Hematopoietic multipotent progenitor cell treated with erythropoietin and hydrocortisone succinate and interleukin-3 and kit ligand, for 17 days (in vitro differentiated cells): ENCODE results near the gene SLC50A1.
A peak's percentile ranks its signal among the peaks of the same experiment; 100 is the strongest.

ENCODE experiments used
- DNase-seq: peaks from one replicate; pipeline ENCODE4 v3.0.0-alpha.2; 2015; ENCODE audit warnings: low spot score

The SLC50A1 gene

DNA sequence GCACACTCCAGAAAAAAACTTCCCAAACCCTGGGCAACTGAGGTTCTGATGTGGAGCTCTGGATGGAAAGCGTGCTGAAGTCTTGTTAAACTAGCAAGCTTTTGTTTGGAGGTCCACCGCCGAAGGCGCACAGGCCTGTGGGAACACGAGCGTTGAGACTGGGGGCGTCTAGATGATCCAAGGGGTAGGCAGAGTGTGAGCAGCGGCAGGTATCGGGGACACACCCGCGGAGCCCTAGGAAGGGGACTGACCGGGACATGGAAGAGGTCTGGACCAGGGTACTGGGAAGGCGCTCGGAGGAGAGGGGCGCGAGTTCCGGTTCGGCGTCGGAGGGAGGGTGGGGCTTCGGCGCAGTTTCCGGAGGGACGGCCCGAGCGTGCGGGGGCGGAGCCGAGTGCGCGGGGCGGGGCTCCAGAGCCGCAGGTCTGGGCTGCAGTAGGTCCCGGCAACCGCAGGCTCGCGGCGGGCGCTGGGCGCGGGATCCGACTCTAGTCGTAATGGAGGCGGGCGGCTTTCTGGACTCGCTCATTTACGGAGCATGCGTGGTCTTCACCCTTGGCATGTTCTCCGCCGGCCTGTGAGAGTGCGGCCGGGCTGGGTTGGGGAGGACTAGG is at the start of gene SLC50A1:
Gene SLC50A1, plus strand, starts transcription at position 438 of the 614 bp plus-strand sequence. Its CDS starts 60 bp downstream, at position 498.
- peak; percentile 91 for DNase-seq

GRCh38 chr1:155086128-155086741 is 49.4 kb upstream of the SLC50A1 start:
- DNase-seq: peak; percentile 78

DNA sequence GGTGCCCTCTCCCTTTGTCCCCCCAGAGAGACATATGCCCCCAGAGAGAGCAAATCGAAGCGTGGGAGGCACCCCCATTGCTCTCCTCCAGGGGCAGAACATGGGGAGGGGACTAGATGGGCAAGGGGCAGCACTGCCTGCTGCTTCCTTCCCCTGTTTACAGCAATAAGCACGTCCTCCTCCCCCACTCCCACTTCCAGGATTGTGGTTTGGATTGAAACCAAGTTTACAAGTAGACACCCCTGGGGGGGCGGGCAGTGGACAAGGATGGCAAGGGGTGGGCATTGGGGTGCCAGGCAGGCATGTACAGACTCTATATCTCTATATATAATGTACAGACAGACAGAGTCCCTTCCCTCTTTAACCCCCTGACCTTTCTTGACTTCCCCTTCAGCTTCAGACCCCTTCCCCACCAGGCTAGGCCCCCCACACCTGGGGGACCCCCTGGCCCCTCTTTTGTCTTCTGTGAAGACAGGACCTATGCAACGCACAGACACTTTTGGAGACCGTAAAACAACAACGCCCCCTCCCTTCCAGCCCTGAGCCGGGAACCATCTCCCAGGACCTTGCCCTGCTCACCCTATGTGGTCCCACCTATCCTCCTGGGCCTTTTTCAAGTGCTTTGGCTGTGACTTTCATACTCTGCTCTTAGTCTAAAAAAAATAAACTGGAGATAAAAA is 48.7 kb upstream of the SLC50A1 start:
- no peak for DNase-seq

DNA sequence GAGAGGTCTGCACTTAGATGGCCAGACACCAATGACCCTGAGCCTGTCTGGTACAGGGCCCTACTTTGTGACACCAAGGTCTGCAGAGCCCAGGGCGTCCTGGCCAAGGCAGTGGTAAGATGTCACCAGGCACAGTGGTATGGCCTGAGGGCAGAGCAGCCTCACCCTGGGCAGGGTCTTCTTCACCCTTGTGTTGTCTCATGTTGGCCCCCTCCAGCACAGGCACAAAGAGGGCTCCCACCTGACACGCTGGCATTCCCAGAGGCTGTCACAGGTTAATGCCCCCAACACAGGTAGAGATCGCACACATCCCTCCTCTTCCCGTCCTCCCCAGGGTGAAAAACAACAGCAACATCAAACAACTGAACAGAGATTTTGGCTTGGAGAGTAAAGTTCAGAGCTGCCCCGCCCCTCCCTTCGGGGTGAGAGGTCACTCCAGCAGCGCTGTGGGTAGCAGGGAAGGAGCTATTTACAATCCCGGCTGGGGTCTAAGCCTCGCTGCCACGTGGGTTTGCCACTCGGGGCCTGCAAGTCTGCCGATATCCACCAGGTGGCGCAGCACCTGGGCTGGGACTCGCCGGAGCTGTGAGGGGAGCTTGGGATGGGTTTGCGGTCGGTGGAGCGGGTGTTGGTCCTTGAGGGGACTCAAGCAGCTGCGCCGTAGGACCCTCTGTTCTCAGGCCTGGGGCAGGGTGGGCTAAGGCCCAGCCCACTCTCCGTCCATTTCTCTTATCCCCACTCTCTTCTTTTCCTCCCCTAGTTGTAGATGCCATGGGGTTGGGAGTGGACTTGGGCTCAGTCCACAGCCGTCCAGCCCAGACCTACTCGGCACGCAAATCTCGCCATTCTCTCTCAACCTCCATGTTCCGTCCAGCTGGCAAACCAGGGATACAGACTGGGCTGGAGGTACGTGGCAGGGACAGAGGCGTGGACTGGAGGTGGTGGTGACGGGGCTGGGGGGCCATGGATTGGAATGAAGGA is 44.3 kb upstream of the SLC50A1 start:
- DNase-seq: peak; percentile 82

- DNase-seq: no peak
Observed at GRCh38 chr1:155092131-155092530, 43.5 kb upstream of the SLC50A1 start.

- no peak for DNase-seq
Observed at GRCh38 chr1:155092641-155093040, 43.0 kb upstream of the SLC50A1 start.

GRCh38 chr1:155093911-155094621 is 41.6 kb upstream of the SLC50A1 start:
- peak; percentile 46 for DNase-seq

DNA sequence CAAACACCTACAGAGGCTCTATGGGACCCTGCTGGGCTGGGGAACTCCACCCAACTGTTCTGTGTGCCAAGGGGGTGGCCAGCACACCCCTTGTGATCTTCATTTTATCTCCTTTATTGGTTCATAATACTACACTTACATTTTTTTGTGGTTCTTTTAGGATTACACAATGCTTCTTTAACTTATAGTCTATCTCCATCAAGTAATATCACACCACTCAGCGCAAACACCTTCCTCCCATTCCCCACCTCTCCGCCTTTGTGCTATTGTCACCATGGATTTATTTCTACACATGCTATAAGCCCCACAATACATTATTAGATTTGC is 41.1 kb upstream of the SLC50A1 start:
- no peak for DNase-seq

DNA sequence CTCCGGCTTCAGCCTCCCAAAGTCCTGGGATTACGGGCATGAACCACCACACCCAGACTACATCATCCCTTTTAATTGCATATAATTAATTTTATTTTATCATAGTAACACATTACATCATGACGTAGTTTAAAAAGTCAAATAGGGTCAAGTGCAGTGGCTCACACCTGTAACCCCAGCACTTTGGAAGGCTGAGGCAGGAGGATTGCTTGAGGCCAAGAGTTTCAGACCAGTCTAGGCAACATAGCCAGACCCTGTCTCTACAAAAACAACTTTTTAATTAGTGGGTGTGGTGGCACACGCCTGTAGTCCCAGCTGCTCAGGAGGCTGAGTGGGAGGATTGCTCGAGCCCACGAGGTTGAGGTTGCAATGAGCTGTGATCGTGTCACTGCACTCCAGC is 36.3 kb upstream of the SLC50A1 start:
- no peak for DNase-seq

GRCh38 chr1:155103325-155103724 is 32.3 kb upstream of the SLC50A1 start:
- no peak for DNase-seq

DNA sequence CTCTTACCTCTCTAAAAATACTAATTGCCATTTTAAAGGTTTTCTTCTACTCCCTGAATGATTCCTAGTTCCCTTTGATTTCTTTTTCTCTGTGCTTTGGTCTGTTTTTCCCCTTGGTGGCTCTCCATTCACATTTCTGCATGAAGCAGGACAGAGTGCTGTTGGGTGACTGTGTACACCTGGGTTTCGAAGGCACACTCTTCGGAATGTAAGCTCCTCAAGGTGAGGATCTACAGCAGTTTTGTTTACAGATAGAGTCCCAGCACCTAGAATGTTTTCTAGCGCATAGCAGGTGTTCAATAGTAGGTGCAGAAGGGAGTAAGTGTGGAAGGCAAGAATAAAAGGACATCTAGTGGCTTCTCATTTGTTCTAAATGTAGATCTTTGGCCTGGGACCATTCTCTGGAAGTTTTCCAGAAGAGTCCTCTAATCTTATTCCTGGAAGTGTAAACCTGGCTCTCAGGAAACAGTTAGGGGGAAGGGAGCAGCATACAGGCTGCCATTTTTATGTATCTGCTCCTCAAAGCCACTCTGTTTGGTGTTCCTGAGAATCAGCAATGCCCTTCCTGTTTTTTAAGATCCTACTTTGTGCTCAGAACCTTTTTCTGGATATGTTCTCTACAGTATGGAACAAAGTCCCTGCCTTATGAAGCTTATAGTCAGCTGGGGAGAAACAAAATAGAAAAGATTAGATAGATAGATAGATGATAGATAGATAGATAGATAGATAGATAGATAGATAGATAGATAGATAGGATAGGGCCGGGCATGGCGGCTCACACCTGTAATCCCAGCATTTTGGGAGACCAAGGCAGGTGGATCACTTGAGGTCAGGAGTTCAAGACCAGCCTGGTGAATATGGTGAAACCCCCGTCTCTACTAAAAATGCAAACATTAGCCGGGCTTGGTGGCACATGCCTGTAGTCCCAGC is 30.8 kb upstream of the SLC50A1 start:
- no peak for DNase-seq

GRCh38 chr1:155105604-155106011 is 30.0 kb upstream of the SLC50A1 start:
- DNase-seq: no peak

DNA sequence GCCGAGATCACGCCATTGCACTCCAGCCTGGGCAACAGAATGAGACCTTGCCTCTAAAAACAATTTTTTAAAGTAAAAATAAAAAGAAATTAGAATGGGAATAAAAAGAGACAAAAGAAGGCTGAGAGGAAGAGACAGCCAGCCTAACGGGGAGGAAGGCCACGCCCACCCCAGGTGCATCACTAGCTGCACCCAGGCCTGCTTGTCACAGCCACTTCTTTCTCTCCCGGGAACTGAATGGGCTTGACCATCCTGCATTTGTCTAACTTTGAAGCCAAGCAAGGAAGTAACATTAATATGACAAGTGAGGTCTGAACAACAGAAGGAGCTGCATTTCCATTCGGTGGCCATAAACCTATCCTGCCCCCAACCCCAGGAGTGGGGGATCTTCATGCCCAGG is 28.8 kb upstream of the SLC50A1 start:
- DNase-seq: no peak

DNA sequence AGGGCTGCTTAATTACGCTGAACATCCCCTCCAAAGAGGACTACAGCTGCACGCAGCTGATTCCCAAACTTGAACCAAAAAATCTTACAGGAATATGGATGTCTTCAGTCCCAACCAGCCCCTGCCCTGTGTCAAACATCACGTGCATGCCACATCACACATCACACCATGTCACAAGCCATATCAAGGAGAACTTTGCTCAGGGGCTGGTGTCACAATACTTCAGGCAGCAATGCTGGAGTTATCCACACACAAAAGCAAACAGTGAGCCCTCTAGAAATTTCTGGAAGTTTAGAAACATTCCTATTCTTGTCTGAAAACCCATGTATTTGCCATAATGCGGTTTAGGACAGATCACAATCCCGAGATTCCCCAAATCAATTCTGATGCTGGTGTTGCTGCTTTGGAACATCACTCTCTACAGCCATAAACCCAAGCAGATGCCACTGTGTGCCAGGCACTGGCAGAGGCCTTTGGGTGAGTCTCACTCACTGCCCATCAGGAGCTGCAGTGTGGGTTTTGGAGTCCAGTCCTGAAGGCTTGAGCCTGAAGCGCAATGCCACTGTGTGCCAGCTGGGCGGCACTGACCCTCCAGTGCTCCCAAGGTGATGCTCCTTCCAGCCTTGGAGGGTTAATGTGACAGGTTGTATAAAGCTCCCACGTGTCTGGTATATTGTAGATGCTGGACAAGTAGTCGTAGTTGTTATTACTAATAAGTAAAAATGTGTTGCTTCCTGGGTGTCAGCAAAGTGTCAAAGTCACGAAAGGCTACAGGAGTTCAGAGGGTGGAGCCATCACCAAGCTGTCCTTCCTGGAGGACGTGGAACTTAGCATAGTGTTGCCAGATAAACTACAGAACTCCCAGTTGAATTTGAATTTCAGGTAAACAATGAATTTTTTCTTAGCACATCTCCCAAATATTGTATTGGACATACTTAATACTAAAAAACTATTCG is 28.1 kb upstream of the SLC50A1 start:
- DNase-seq: no peak

DNA sequence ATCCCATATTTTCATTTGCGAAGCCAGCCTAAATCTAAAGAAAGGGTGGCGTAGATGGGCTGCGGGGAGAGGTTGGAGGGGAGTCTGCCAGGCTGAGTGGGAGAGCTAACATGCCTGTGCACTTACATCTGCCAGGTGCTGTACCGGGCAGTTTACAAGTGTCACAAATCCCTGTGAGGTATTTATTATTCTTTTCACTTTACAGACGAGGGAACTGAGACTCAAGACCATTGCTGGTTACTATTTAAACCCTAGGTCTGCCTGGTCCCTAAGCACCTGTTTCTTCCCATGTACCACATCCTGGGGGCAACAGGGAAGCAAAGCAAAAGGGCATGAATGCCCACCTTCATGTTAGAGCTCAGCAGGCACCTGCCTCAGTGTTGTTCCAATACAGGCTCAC is 27.4 kb upstream of the SLC50A1 start:
- no peak for DNase-seq

DNA sequence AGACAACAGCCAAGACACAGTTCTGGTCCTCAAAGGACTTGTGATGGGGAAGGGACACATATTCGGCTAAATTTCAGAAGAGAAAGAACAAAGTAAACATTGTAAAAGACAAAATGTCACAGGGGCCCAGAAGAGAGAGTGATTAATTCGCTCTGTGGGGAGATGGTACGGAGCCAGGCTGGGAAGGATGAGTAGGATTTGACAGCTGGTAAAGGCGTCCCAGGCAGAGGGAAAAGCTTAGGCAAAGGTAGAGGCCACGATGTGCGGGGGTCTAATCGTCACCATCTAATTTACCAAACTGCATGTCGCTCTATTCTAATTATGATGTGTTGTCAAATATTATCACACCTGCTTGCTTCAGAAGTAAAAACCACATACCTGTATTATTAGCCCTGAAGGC is 25.3 kb upstream of the SLC50A1 start:
- DNase-seq: no peak

DNA sequence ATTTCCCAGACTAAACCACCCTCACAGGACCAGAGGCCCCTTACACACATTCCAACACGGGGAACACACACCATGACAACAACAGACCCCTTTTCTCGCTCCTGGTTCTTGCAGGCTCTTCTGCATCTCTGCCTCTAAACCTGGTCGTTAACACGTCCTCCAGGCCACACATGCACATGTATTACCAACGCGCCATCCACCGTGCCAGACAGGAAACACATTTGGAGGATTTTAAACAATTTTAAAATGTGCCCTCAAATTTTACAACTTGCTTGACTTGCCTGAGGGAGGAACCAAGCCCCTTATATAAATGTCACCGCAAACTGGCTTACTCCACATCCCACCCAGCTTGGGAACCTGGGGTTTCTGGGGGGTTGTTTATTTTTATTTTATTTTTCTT is 24.8 kb upstream of the SLC50A1 start:
- DNase-seq: no peak

- DNase-seq: no peak
Observed at GRCh38 chr1:155113450-155113980, 22.1 kb upstream of the SLC50A1 start.

DNA sequence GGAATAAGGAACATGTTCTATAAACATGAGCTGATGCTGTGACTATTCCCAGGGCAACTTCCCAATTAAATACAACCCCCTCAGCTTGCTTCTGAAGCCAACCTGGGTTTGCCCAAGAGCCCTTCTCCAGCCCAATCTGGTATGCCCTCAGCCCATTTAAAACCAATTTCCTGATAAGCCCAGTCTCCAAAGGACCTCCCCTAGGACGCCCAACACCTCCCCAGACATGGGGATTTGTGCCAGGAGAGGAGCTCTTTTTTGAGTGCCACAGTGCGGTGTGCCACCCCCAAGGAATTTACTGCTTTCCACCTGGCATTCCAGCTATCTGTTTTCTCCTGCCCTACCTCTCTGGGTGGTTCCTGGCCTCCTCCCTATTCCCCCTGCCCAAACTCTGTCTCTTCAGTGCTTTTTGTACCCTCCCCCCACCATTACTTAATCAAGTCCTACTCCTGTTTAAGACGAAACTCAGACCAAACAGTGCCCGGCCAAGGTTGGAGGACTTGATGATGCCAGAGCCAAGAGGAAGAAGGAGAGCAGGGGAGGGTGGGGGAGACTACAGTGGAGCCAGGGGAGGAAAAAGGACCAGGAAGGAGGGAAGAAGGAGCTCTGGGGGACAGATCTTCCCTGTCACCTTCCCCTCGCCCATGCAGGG is 19.4 kb upstream of the SLC50A1 start:
- DNase-seq: no peak
